HepG2 (cell line): ENCODE measurements around the gene NEDD4. TPM values are rescaled to one million over a fixed set of nuclear protein-coding genes. Genes with fewer than 3 reads are reported as not detected.

ENCODE experiments used
- ATAC-seq: fragments of 200-7000 bp; cut with Tn5 transposase; 3 replicates; pipeline ENCODE4 v1.9.1; 2020; ENCODE audit warnings: mild to moderate bottlenecking, moderate library complexity
- BruUV-seq: library from RNA; stranded (reverse); fragments of 400-500 nt; replicated peaks from 2 replicates; lab custom pipeline; 2021; lab: Mats Ljungman, UMichigan
- CTCF ChIA-PET: fragments of 300-600 bp; formaldehyde crosslinking; extraction: SDS; loops from one replicate; lab custom pipeline; 2021; ENCODE audit warnings: low total read pairs, inconsistent platforms, low intra/inter-chr PET ratio; lab: Yijun Ruan, JAX
- POLR2A ChIA-PET: fragments of 350-600 bp; sonication (Branson Sonifier 250); formaldehyde crosslinking; loops from one replicate; lab custom pipeline; 2020; ENCODE audit warnings: antibody characterized with exemption, inconsistent platforms; lab: Yijun Ruan, JAX
- DNase-seq: peaks from one replicate; pipeline ENCODE4 v3.0.0-alpha.2; 2015; ENCODE audit warnings: low spot score
- FAIRE-seq: peaks from 3 replicates; lab custom pipeline; 2011; peaks lifted over from hg19 to GRCh38; lab: Jason Lieb, UNC
- H2AFZ ChIP-seq: one replicate; pipeline ENCODE4 v1.6.1; 2011; ENCODE audit warnings: low read length, inconsistent platforms
- H3K27ac ChIP-seq: fragments of 300-600 bp; 3 replicates; pipeline ENCODE4 v1.8.0; 2011; ENCODE audit warnings: mixed run types, mild to moderate bottlenecking, mixed read lengths, low read length, inconsistent platforms; ENCODE audit not compliant: insufficient read depth; ENCODE audit errors: extremely low read length
- H3K27me3 ChIP-seq, 2 experiments: fragments of 200-600 bp in 1 of 2; 2 replicates in 1 of 2; 3 replicates in 1 of 2; pipeline versions ENCODE4 v1.6.0 to v1.8.0; 2011; ENCODE audit warnings: low read length in 2 of 2, mild to moderate bottlenecking in 2 of 2, moderate library complexity in 2 of 2, inconsistent platforms in 1 of 2; ENCODE audit not compliant: insufficient read depth in 2 of 2, control insufficient read depth in 1 of 2
- H3K36me3 ChIP-seq, 2 experiments: fragments of 200-600 bp in 1 of 2; replicated peaks in 1 of 2; 2 replicates in 1 of 2; 3 replicates in 1 of 2; pipeline versions ENCODE4 v1.5.1 to v1.8.0; 2011; ENCODE audit warnings: low read length in 2 of 2, inconsistent platforms in 1 of 2; ENCODE audit not compliant: insufficient read depth in 2 of 2, control insufficient read depth in 1 of 2
- H3K4me1 ChIP-seq: 2 replicates; pipeline ENCODE4 v1.5.1; 2012; ENCODE audit warnings: low read length, inconsistent platforms; ENCODE audit not compliant: insufficient read depth
- H3K4me2 ChIP-seq: 2 replicates; pipeline ENCODE4 v1.6.0; 2011; ENCODE audit warnings: low read depth, low read length, inconsistent platforms
- H3K4me3 ChIP-seq, 3 experiments: fragments of 200-600 bp in 1 of 3; sonication (generic), shearing (Covaris generic) in 1 of 3; replicated peaks in 1 of 3; 2 replicates each; pipeline ENCODE4 v1.5.1; 2011 to 2016; ENCODE audit warnings: low read length in 3 of 3, inconsistent platforms in 2 of 3, low read depth in 2 of 3, mild to moderate bottlenecking in 2 of 3, control low read depth in 1 of 3, mixed read lengths in 1 of 3; ENCODE audit not compliant: insufficient read depth in 1 of 3
- H3K79me2 ChIP-seq: one replicate; pipeline ENCODE4 v1.6.1; 2011; ENCODE audit warnings: low read length, inconsistent platforms; ENCODE audit not compliant: insufficient read depth
- H3K9ac ChIP-seq: 2 replicates; pipeline ENCODE4 v1.6.0; 2011; ENCODE audit warnings: mild to moderate bottlenecking, low read depth, low read length, inconsistent platforms; ENCODE audit not compliant: insufficient read depth
- H3K9me3 ChIP-seq: 2 replicates; pipeline ENCODE4 v1.5.1; 2012; ENCODE audit warnings: mild to moderate bottlenecking, low read length
- H4K20me1 ChIP-seq: 2 replicates; pipeline ENCODE4 v1.6.0; 2011; ENCODE audit warnings: inconsistent platforms, mild to moderate bottlenecking, low read length, moderate library complexity; ENCODE audit not compliant: insufficient read depth
- HNRNPUL1 ChIP-seq: fragments of 200-400 bp; formaldehyde crosslinking; IDR thresholded peaks from 2 replicates; pipeline ENCODE4 v1.6.1; 2017; ENCODE audit warnings: low read depth, mild to moderate bottlenecking, low read length, moderate library complexity
- JUNB ChIP-seq: sonication (generic); formaldehyde crosslinking; IDR thresholded peaks from 2 replicates; pipeline ENCODE4 v1.8.0; 2022; ENCODE audit warnings: missing genetic modification reagents, mild to moderate bottlenecking, borderline replicate concordance
- MAFG ChIP-seq: sonication (generic); formaldehyde crosslinking; IDR thresholded peaks from 2 replicates; pipeline ENCODE4 v1.5.1; 2020; ENCODE audit warnings: mild to moderate bottlenecking, missing genetic modification reagents
- TAF15 ChIP-seq: fragments of 200-400 bp; formaldehyde crosslinking; IDR thresholded peaks from one replicate; pipeline ENCODE4 v1.6.1; 2018; ENCODE audit warnings: mild to moderate bottlenecking, low read depth, low read length; ENCODE audit not compliant: poor library complexity, severe bottlenecking
- ZNF44 ChIP-seq: sonication (generic); formaldehyde crosslinking; IDR thresholded peaks from 2 replicates; pipeline ENCODE4 v1.5.1; 2020; ENCODE audit warnings: mild to moderate bottlenecking, missing genetic modification reagents
- ZNF549 ChIP-seq: sonication (generic); formaldehyde crosslinking; IDR thresholded peaks from 2 replicates; pipeline ENCODE4 v1.5.0; 2020; ENCODE audit warnings: missing genetic modification reagents
- ZSCAN20 ChIP-seq: sonication (generic); formaldehyde crosslinking; IDR thresholded peaks from 2 replicates; pipeline ENCODE4 v1.4.0; 2020; ENCODE audit warnings: missing genetic modification reagents, mild to moderate bottlenecking, borderline replicate concordance
- WGBS: methylation state at CpG from one replicate; pipeline ENCODE4 v1.1.6; 2017; ENCODE audit warnings: low lambda C conversion rate; 5-methylcytosine and 5-hydroxymethylcytosine counted together
- in situ Hi-C: cut with HindIII; loops from 2 replicates; pipeline ENCODE4 v1.10.0; 2017; ENCODE audit warnings: low pct_unique_long_range_greater_than_20kb; ENCODE audit not compliant: extremely low pct_ligation_motif_present
- intact Hi-C: fragments of 100-400 bp; cut with micrococcal nuclease; formaldehyde crosslinking; loops from one replicate; pipeline ENCODE4 v1.10.0; 2022; ENCODE audit not compliant: unreplicated experiment
- polyA plus RNA-seq, 8 experiments: library from polyadenylated mRNA; depleted of rRNA in 3 of 8; stranded (reverse) in 7 of 8; unstranded in 1 of 8; fragments of >200 nt; fragmentation: Illumina TruSeq in 4 of 8; extraction: Trizol in 4 of 8; gene quantifications; 2 replicates each; pipeline versions ENCODE4 v1.2.1 to v1.2.3, GENCODE V29; 2011 to 2016; ENCODE audit warnings: low read depth in 4 of 8, missing spikeins in 1 of 8, mixed read lengths in 1 of 8; ENCODE audit not compliant: insufficient read depth in 1 of 8
- total RNA-seq, 5 experiments: library from RNA; depleted of rRNA; stranded (reverse); fragments of >200 nt; fragmentation: Illumina TruSeq; extraction: Trizol; gene quantifications; 2 replicates each; pipeline ENCODE4 v1.2.3, GENCODE V29; 2016; ENCODE audit warnings: low read depth in 1 of 5
- TF ChIP-seq, protein P1 (sequence below): sonication (generic); formaldehyde crosslinking; IDR thresholded peaks from 2 replicates; pipeline ENCODE4 v1.4.0; 2020; ENCODE audit warnings: mild to moderate bottlenecking, low read depth, missing genetic modification reagents
- TF ChIP-seq, protein P2 (sequence below): sonication (generic); formaldehyde crosslinking; IDR thresholded peaks from 2 replicates; pipeline ENCODE4 v1.8.0; 2022; ENCODE audit warnings: mild to moderate bottlenecking, missing genetic modification reagents

NEDD4 gene
- total and polyA plus RNA-seq, 2 of the 13 experiments (the other 11 are each of a cell fraction or from before 2014, with no cell fraction given), result 10.4 to 13.0 TPM

DNA sequence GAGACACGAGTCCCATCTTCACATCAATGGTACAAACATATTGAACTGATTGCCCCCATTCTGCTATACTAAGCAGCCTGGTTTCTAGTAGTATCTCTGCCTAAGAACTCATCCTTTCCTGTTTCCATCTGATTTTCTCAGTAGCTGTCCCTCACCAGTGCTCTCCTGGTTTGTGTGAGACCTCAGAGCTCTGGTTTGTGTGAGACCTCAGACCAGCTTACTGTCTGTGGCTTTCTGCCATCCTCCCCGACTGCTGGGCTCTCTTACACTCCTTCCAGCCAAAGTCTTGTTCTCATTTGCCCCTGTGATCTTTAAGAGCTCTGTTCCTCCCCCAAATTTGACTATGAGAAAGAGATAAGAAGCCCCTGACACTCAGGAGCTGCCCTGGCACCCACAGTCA lies 41.1 kb upstream of the NEDD4 start:
- no peaks in the 10 kb centered on the region for H4K20me1 ChIP-seq
- no peaks in the 10 kb centered on the region for H3K79me2 ChIP-seq
- peak overlapping the region; percentile 31 for H2AFZ ChIP-seq
- ATAC-seq (no peak), DNase-seq (no peak), FAIRE-seq (no peak)
- H3K36me3 ChIP-seq, result no peaks in the 10 kb centered on the region
- CTCF ChIA-PET, result no interaction called here
- intact Hi-C loops, result no loop called here
- no TSS peak for BruUV-seq
- peaks cover 20% of the 10 kb centered on the region for H3K4me1 ChIP-seq
- H3K4me3 ChIP-seq, result no peak overlapping the region
- no peak overlapping the region for H3K9ac ChIP-seq
- POLR2A ChIA-PET, result no interaction called here
- TF ChIP-seq, protein P1, sequence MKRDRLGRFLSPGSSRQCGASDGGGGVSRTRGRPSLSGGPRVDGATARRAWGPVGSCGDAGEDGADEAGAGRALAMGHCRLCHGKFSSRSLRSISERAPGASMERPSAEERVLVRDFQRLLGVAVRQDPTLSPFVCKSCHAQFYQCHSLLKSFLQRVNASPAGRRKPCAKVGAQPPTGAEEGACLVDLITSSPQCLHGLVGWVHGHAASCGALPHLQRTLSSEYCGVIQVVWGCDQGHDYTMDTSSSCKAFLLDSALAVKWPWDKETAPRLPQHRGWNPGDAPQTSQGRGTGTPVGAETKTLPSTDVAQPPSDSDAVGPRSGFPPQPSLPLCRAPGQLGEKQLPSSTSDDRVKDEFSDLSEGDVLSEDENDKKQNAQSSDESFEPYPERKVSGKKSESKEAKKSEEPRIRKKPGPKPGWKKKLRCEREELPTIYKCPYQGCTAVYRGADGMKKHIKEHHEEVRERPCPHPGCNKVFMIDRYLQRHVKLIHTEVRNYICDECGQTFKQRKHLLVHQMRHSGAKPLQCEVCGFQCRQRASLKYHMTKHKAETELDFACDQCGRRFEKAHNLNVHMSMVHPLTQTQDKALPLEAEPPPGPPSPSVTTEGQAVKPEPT (CRISPR knock-in tag), result no peak
- no peak for TF ChIP-seq HNRNPUL1
- TF ChIP-seq, protein P2, sequence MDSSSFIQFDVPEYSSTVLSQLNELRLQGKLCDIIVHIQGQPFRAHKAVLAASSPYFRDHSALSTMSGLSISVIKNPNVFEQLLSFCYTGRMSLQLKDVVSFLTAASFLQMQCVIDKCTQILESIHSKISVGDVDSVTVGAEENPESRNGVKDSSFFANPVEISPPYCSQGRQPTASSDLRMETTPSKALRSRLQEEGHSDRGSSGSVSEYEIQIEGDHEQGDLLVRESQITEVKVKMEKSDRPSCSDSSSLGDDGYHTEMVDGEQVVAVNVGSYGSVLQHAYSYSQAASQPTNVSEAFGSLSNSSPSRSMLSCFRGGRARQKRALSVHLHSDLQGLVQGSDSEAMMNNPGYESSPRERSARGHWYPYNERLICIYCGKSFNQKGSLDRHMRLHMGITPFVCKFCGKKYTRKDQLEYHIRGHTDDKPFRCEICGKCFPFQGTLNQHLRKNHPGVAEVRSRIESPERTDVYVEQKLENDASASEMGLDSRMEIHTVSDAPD (CRISPR knock-in tag), result no peak
- no peak for TF ChIP-seq ZNF44 (CRISPR knock-in tag)
- TF ChIP-seq ZNF549 (CRISPR knock-in tag), result no peak
- TF ChIP-seq ZSCAN20 (CRISPR knock-in tag), result no peak
- no peak for TF ChIP-seq MAFG (CRISPR knock-in tag)
- TF ChIP-seq TAF15, result no peak
- no peak for TF ChIP-seq JUNB (CRISPR knock-in tag)
- H3K27me3 ChIP-seq, result no peaks in the 10 kb centered on the region
- in situ Hi-C loops, result no loop called here
- no peak overlapping the region for H3K27ac ChIP-seq
- H3K9me3 ChIP-seq, result no peaks in the 10 kb centered on the region
- WGBS, result 75% methylated on average over 2 of the region's 2 CpGs
- no peak overlapping the region for H3K4me2 ChIP-seq
